HG02973 (cell line): Measurements from ENCODE around the gene SELENOM.

Source experiments
- ATAC-seq: cut with Tn5 transposase; IDR thresholded peaks from one replicate; pipeline ENCODE4 v1.9.1; 2021; ENCODE audit warnings: moderate library complexity; ENCODE audit not compliant: unreplicated experiment

SELENOM gene

DNA sequence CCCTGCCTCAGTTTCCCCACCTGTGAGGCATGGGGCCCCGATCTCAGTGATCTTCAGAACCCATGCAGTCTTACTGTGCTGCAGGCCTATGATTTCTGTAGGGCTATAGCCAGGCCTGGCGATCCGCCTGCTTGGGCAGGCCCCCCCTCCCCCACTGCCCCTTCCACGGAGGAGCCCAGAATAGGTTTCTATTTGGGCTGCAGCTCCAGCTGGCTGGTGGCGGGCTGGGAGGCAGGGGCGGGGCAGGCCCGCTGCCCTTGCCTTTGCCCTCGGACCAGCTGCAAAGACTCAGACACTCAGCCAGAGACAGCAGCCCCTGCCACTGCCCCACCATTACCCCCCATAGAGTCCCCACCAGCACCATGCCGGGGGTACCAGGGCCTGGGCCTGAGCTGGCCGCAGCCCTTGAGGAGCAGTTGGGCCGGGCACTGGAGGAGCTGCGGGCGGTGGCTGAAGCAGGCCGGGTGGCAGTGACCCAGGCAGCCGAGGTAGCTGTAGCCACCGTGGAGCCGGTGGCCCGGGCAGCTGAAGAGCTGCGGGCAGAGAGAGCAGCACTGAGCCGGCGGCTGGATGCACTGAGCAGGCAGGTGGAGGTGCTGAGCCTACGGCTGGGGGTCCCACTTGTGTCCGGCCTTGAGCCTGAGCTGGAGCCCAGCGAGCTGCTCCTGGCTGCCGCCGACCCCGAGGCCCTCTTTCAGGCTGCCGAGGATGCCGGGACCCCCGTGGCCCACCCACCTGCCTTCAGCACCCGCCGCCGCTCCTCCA lies 14.1 kb downstream of the SELENOM start:
- ATAC-seq: no peak

DNA sequence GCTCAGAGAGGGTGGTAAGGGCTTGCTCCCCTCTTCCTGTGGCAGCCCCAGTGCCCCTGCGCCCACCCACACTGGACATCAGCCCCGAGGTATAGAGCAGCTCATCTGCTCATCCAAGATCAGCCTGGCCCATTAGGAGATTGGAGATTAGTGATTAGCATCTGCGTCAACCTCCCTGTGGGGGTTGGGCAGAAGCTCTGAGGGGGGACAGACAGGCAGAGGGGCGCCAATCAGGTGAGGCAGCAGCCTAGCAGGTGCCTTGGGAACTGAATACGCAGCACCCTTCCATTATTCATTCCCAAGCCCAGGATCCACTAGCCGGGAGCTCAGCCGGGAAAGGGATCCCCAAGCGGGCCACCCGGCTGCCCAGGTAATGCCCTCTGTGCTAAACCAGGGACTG lies 15.2 kb downstream of the SELENOM start:
- no peak for ATAC-seq

DNA sequence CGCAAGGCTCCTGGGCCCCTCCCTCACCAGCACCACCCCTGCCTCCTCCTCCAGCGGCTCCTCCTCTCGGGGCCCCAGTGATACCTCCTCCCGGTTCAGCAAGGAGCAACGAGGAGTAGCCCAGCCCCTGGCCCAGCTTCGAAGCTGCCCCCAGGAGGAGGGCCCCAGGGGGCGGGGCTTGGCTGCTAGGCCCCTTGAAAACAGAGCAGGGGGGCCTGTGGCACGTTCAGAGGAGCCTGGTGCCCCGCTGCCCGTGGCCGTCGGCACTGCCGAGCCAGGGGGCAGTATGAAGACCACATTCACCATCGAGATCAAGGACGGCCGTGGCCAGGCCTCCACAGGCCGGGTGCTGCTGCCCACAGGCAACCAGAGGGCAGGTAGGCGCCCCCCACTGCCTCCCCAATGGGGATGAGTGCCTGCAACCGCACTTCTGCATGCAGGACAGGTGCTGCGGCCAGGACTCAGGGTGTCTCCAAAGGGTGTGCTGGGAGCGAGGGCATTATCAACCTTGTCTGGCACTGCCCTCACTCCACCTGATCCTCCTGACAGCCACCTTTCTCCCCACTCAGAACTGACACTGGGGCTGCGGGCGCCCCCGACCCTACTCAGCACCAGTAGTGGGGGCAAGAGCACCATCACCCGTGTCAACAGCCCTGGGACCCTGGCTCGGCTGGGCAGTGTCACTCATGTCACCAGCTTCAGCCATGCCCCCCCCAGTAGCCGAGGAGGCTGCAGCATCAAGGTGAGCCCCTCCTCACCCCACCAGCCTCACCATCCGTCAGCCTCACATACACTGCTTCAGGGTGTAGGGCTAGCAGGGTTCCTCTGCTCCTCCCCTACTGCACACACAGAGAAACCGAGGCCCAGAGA lies 16.0 kb downstream of the SELENOM start:
- ATAC-seq: no peak

DNA sequence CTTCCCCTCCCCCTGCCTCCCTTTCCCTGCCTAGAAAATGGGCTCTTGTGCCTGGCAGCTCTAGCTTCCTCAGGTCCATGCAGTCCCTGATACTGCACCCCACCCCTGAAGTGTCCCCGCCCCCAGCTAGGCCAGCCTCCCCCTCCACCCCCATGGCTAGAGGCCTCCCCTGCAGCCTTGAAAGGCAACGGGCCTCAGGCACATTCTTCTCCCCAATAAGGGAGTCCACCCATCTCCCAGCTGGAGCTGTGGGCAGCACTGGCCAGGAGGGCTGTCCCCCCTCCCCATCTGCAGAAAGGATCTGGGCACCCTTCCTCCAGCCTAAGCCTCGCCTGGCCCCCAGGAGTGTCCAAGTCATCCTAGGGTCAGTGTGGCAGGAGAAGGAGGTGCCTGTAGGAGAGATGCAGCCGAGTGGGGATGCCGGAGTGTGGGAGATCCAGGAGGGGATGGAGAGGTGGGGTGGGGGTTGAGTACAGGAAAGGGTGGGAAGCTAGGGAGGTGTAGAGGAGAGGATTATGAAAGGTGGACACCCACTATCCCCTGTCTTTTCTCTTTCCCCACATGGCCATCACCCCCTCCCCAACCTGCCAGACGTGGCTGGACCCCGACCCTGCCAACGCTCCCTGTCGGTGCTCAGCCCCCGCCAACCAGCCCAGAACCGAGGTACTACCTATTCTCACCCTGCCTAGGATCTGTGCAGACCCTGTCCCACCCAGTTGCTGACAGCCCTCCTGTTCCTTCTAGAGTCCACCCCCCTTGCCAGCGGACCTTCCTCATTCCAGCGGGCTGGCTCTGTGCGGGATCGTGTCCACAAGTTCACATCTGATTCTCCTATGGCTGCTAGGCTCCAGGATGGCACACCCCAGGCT lies 16.9 kb downstream of the SELENOM start:
- ATAC-seq: no peak

DNA sequence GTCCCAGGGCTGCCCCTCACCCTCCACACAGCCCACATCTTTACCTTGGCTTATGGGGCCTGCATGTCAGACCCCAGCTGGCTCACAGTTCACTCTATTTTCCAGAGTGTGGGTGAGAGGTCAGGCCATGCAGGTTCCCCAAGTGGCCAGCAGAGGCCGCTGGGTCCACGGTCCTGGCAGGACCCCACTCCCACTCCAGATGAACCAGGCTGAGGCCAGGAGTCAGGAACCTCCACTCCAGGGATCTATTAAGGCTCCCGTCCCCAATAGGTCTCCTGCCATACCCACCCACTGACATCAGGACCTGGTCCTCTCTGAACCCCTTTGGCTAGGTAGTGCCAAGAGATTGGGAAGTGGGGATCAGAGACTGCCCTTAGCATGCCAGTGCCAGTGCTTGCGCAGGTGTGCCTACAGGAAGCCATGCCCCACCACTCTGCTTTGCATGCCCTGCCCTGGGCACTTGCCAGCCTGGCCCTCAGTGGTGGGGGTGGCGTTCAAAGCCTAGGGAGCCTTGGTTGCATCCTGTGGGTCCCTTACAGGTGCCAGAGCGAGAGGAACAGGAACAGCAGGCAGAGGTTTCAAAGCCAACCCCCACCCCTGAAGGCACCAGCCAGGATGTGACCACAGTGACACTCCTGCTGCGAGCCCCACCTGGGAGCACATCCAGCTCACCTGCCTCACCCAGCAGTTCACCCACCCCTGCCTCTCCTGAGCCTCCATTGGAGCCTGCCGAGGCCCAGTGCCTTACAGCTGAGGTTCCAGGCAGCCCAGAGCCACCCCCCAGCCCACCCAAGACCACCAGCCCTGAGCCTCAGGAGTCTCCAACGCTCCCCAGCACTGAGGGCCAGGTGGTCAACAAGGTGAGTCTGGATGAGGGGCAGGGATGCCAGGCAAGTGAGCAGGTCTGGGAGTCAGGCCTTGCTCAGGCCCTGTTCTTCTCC lies 17.9 kb downstream of the SELENOM start:
- no peak for ATAC-seq

DNA sequence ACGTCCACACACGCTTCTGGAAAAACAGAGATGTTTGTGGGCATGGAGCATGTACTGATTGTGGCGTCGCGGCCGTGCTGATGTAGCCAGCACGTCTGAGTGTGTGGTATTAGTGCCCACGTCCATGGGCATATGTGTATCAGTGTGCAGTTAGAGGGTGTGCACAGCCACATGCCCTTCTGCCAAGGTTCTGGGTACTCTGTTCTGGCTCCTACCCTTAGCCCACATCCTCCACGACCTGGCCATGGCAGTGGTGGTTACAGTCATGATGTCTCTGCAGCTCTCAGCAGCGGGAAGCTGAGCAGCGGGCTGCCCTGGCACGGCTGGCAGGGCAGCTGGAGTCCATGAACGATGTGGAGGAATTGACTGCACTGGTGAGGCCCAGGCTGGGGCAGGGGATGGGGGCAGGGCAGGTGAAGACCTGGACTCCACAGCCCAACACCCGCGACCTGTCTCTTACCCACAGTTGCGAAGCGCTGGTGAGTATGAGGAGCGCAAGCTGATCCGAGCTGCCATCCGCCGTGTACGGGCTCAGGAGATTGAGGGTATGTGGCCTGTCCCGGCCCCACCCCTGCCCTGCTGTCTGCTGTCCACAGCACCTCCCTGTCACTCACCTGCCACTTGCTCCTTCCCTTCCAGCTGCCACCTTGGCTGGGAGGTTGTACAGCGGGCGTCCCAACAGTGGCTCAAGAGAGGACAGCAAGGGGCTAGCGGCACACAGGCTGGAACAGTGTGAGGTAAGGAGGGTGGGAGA lies 19.0 kb downstream of the SELENOM start:
- ATAC-seq: no peak

DNA sequence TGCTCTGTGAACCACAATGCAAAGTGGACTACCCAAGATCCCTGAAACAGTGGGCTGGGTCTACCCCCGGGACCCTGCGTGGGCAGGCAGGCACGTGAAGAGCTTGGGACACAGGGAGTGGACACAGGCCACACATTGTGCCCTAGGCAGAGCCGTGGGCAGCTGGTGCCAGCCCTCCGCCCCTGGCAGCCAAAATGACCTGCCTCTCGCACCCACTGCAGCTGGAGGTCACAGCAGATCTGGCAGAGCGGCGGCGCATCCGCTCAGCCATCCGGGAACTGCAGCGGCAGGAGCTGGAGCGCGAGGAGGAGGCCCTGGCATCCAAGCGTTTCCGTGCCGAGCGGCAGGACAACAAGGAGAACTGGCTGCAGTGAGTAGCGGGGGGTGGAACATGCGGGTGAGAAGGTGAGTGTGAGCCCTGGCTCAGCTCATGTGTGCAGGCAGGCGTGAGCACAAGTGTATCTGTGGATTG lies 19.6 kb downstream of the SELENOM start:
- ATAC-seq: no peak

DNA sequence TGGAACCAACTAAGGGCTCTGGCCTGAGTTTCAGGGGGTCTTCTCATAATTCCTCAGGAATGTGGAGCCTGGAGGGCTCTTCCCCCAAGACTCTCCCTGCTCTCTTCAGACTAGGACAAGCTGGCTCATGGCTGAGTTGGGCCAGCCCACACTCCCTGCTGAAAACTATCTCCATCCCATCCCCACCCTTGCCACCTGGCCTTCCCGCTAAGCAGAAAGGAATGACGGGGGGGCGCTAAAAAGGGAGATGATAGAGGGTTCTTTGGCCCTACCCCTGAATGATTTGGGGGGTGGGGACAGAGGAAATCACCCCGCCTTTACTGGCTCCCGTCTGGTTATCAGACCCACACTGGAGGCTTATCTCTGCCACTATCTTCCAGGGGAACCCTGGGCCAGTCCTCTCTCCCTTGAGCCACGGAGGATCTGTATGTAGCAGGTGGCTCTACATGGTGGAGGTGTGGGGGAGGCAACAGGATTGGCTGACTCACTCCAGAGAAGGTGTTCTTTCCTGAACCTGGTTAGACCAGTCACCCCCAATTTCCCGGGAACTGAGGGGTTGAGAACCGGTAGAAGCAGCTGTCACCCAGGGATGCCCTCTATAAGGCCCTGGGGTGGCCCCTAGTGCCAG lies 20.6 kb downstream of the SELENOM start:
- ATAC-seq: no peak

DNA sequence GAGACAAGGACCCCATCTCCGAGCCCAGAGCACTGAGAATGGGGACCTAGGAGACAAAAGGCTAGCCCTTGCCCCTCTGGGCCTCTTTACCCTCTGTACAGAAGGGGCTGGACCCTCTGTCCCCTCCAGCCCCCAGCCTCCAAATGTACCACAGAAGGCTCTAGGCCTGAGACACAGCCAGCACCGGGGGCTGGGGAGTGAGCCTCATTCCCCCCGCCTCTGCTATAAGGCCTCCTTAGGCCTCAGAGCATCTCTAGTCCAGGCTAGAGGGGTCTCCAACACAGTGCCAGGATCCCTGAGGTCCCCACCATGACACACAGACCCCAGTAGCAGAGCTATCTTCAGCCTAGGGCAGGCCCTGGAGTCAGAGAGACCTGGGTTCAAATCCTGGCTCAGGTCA lies 21.4 kb downstream of the SELENOM start:
- ATAC-seq: no peak

DNA sequence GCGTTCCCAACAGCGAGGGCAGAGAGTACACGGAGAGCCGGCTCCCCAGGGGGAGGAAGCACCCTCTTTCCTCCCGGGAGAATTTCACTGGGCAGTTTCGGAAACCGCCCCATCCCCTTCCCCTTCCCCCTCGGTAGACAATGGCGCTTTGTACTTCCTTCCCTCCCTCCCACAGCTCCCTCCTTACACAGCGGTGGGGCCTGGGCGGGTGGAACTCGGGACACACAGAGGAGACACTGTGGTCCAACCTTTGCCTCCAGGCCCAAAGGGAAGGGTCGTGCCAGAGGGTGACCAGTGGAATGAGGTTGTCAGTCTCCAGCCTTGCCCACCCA lies 21.9 kb downstream of the SELENOM start:
- ATAC-seq: no peak

DNA sequence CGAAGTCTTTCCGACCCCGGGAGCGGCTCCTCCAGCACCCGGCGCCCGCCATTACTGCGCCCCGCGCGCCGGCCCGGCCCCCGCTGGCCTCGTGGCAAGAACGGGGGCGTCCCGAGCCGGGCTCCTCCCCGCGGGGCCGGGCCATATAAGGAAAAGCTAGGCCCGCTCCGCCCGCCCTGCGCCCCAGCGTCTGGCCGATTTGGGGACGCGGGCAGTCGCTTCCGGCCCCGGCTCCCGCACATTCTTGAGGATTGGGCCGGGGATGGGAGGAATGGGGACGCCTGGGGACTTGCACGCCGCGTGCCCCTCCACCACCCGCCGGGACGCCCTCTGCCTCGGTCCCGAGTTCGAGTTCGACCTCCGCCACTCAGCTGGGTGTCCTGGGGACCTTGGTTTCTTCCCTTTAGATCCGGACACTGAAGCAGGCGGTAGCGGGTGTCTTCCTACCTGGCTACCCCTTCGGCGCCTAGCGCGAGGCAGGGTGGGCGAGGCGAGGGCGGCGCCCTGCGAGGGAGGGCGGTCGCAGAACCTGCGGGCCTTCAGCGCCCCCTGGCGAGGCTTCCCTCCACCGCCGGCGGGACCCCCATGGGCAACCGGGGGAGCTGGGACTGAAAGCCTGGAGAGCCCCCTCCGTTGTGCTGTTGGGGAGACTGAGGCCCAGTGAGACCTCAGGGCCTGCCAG lies 22.4 kb downstream of the SELENOM start:
- ATAC-seq: peak; percentile 61

DNA sequence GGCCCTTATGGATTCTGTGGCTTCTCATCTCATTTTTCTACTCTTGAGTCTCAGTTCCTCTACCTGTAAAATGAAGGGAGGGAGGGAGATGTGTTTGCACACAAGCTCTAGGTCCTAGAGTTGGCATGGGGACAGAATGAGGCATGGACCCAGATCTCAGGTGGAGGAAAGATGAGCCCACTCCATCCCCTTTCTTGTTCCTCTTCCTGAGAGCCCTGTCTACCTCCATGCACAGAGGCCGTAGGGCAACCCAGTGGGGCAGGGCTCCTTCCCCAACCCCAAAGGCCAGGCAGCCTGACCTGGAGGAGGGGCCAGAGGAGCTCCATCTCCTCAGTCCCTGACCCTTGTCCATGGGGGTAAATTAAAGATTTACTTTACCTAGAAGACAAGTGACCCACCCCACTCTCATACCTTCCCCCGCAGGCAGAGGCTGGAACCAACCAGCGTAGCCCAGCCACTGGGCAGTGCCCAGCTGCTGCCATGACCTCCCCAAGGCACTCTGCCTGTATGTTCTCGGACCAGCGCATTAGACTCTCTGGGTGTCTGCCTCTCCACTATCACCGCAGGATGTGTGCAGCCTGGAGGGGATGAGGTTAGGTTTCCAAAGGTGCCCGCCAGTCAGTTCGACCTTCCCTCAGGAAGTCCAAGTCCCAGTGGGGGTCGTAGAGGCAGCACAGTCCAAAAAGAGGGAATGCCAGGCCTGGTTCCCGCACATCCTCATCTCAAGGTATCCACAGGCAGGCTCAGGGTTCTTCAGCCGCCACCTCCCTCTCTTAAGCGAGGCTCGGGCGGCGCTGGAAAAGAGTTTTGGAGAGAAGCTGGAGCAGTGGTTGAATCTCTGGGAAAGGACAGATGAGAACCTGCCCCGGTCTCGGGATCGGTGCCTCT lies 23.2 kb downstream of the SELENOM start:
- peak; percentile 2 for ATAC-seq

DNA sequence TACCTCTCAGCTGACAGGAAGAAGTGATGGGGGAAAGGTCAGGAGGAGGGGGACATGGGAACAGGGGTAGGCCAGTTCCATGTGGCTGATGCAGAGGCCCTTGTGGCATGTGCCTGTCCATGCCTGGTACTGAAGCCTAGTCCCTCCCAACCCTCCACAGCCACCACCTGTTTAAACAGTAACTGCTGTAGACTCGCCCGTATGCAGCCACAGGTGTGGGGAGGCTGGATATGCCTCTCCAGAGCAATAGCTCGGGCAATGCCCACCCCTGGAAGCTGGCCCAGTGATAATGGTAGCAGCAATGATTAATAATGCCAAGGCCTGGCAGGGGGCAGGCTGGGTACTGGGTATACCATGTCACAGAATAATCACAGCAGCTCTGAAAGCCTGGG lies 24.0 kb downstream of the SELENOM start:
- ATAC-seq: no peak

DNA sequence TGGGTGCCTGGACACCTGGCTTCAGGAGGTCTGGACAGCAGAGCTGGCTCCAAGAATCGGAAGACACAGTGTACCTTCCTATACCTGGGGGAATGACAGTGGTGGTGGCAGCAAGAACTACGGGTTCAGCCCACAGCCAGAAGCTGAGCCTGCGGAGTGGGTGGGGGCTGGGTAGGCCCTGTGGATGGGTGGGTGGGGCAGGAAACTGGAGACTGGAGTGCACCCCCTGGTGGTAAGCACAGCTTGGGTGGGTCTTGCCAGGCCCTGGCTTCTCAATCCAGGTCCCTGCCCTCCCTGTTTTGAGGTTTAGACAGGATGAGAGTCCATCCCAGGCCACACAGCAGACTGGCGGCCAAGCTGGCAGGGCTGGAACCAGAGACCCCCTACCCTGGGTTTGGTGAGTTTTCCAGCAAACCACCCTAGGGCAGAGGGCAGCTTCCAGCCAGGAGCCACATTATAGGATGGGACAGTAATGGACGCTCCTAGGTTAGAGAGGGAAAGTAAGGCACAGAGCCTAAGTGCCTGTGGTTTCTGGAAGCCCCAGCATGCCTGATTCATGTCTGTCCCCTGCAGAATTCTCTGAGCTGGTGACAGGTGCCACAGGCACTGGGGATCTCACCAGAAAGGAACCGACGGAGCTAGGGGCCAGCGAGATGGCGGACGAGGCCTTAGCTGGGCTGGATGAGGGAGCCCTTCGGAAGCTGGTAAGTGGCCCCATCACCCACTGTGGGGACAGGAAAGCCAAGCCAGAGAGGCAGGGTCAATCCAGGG lies 24.6 kb downstream of the SELENOM start:
- no peak for ATAC-seq

DNA sequence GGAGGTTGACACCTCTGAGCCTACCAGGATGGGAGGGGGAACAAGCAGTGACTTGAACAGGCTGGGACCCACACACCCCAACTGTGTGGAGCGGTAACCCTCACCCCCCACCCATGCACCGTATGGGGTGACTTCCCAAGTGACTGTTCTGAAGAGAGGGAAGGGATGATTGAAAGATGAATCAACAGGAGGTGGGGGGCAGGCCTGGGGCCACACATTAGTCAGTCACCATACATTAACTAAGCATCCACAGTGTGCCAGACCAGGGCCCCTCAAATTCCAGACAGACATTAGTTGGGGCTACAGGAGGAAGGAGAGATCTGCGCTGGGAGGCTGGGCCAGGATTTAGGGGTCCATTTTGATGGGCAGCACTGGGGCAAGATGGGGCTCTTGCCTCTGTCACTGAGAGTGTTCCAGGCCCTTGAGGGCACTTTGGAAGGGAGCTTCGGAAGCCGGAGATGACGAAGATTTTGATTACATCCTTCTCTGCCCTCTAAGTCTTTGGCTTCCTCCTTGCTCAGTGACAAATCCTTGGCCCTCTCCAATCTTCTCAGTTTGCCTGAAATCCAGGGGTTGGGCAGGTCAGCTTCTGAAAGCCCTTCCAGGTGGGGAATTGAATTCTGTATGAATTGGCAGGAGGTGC lies 25.3 kb downstream of the SELENOM start:
- ATAC-seq: no peak
